Mesenchymal stem cell (in vitro differentiated cells and primary cell): ENCODE results near the gene SNAP47.
A peak's percentile ranks its signal among the peaks of the same experiment; 100 is the strongest.

Source experiments
- DNase-seq: peaks from one replicate; pipeline ENCODE4 v3.0.0-alpha.2; 2013
- H2AFZ ChIP-seq: one replicate; pipeline ENCODE4 v1.6.1; 2013; ENCODE audit warnings: low read depth, mild to moderate bottlenecking, control low read depth, inconsistent platforms, low read length, moderate library complexity
- H2AK5ac ChIP-seq: 2 replicates; pipeline ENCODE4 v1.6.1; 2013; ENCODE audit warnings: low read length, moderate library complexity, mild to moderate bottlenecking, inconsistent platforms; ENCODE audit not compliant: severe bottlenecking
- H2BK120ac ChIP-seq: one replicate; pipeline ENCODE4 v1.6.1; 2013; ENCODE audit warnings: low read depth, mild to moderate bottlenecking, inconsistent platforms, low read length, moderate library complexity
- H2BK12ac ChIP-seq, 2 experiments: one replicate each; pipeline ENCODE4 v1.6.1; 2013; ENCODE audit warnings: inconsistent platforms in 2 of 2, low read length in 2 of 2, mild to moderate bottlenecking in 2 of 2, moderate library complexity in 2 of 2, control low read depth in 1 of 2
- H2BK15ac ChIP-seq: one replicate; pipeline ENCODE4 v1.6.1; 2013; ENCODE audit warnings: mild to moderate bottlenecking, low read depth, inconsistent platforms; ENCODE audit not compliant: poor library complexity, severe bottlenecking
- H2BK5ac ChIP-seq: 2 replicates; pipeline ENCODE4 v1.6.1; 2013; ENCODE audit warnings: low read depth, mild to moderate bottlenecking, low read length, control low read depth, inconsistent platforms; ENCODE audit not compliant: poor library complexity, severe bottlenecking
- H3K14ac ChIP-seq, 2 experiments: one replicate each; pipeline ENCODE4 v1.6.1; 2013; ENCODE audit warnings: inconsistent platforms in 2 of 2, low read length in 2 of 2, control low read depth in 1 of 2, mild to moderate bottlenecking in 1 of 2, moderate library complexity in 1 of 2
- H3K18ac ChIP-seq, 2 experiments: one replicate each; pipeline ENCODE4 v1.6.1; 2013; ENCODE audit warnings: inconsistent platforms in 2 of 2, low read length in 2 of 2, control low read depth in 1 of 2, low read depth in 1 of 2, mild to moderate bottlenecking in 1 of 2
- H3K23ac ChIP-seq, 2 experiments: one replicate each; pipeline ENCODE4 v1.6.1; 2013; ENCODE audit warnings: inconsistent platforms in 2 of 2, low read length in 2 of 2, mild to moderate bottlenecking in 2 of 2, moderate library complexity in 2 of 2, control low read depth in 1 of 2
- H3K27ac ChIP-seq: 2 replicates; pipeline ENCODE4 v1.5.1; 2013; ENCODE audit warnings: mild to moderate bottlenecking, moderate library complexity, low read length, control low read depth, inconsistent platforms; ENCODE audit not compliant: poor library complexity, severe bottlenecking
- H3K27me3 ChIP-seq, 2 experiments: 2 replicates each; pipeline versions ENCODE4 v1.6.1 to v1.7.0; 2013; ENCODE audit warnings: low read length in 2 of 2, mild to moderate bottlenecking in 2 of 2, moderate library complexity in 2 of 2, control low read depth in 1 of 2, inconsistent platforms in 1 of 2; ENCODE audit not compliant: control insufficient read depth in 1 of 2, insufficient read depth in 1 of 2
- H3K36me3 ChIP-seq, 2 experiments: 2 replicates each; pipeline versions ENCODE4 v1.6.1 to v1.7.0; 2013; ENCODE audit warnings: low read length in 2 of 2, control low read depth in 1 of 2, inconsistent platforms in 1 of 2, low read depth in 1 of 2, mild to moderate bottlenecking in 1 of 2; ENCODE audit not compliant: insufficient read depth in 2 of 2, control insufficient read depth in 1 of 2
- H3K4ac ChIP-seq, 2 experiments: one replicate each; pipeline ENCODE4 v1.6.1; 2013; ENCODE audit warnings: inconsistent platforms in 2 of 2, low read length in 2 of 2, mild to moderate bottlenecking in 2 of 2, moderate library complexity in 2 of 2, control low read depth in 1 of 2, low read depth in 1 of 2
- H3K4me1 ChIP-seq: 2 replicates; pipeline ENCODE4 v1.6.1; 2013; ENCODE audit warnings: low read depth, low read length, control low read depth; ENCODE audit not compliant: control insufficient read depth, insufficient read depth
- H3K4me2 ChIP-seq: 2 replicates; pipeline ENCODE4 v1.6.1; 2013; ENCODE audit warnings: low read length, mild to moderate bottlenecking, inconsistent platforms; ENCODE audit not compliant: poor library complexity, severe bottlenecking
- H3K4me3 ChIP-seq, 2 experiments: 2 replicates each; pipeline versions ENCODE4 v1.5.1 to v1.7.0; 2013; ENCODE audit warnings: low read length in 2 of 2, mild to moderate bottlenecking in 2 of 2, control low read depth in 1 of 2, low read depth in 1 of 2; ENCODE audit not compliant: insufficient read depth in 1 of 2
- H3K79me1 ChIP-seq: replicated peaks from 2 replicates; pipeline ENCODE4 v1.6.1; 2013; ENCODE audit warnings: mild to moderate bottlenecking, control low read depth, low read length, inconsistent platforms; ENCODE audit not compliant: poor library complexity, severe bottlenecking
- H3K9ac ChIP-seq: 2 replicates; pipeline ENCODE4 v1.7.0; 2013; ENCODE audit warnings: mild to moderate bottlenecking, low read length, moderate library complexity
- H3K9me3 ChIP-seq: 2 replicates; pipeline ENCODE4 v1.7.0; 2013; ENCODE audit warnings: mild to moderate bottlenecking, low read length; ENCODE audit not compliant: control insufficient read depth
- H4K8ac ChIP-seq: one replicate; pipeline ENCODE4 v1.6.1; 2013; ENCODE audit warnings: inconsistent platforms, mild to moderate bottlenecking, low read length, moderate library complexity
- H4K91ac ChIP-seq: one replicate; pipeline ENCODE4 v1.6.1; 2013; ENCODE audit warnings: mild to moderate bottlenecking, low read length, inconsistent platforms
- WGBS: methylation state at CpG from one replicate; pipeline ENCODE4 v1.1.7; 2013; ENCODE audit warnings: mixed read lengths; 5-methylcytosine and 5-hydroxymethylcytosine counted together

SNAP47 gene

DNA sequence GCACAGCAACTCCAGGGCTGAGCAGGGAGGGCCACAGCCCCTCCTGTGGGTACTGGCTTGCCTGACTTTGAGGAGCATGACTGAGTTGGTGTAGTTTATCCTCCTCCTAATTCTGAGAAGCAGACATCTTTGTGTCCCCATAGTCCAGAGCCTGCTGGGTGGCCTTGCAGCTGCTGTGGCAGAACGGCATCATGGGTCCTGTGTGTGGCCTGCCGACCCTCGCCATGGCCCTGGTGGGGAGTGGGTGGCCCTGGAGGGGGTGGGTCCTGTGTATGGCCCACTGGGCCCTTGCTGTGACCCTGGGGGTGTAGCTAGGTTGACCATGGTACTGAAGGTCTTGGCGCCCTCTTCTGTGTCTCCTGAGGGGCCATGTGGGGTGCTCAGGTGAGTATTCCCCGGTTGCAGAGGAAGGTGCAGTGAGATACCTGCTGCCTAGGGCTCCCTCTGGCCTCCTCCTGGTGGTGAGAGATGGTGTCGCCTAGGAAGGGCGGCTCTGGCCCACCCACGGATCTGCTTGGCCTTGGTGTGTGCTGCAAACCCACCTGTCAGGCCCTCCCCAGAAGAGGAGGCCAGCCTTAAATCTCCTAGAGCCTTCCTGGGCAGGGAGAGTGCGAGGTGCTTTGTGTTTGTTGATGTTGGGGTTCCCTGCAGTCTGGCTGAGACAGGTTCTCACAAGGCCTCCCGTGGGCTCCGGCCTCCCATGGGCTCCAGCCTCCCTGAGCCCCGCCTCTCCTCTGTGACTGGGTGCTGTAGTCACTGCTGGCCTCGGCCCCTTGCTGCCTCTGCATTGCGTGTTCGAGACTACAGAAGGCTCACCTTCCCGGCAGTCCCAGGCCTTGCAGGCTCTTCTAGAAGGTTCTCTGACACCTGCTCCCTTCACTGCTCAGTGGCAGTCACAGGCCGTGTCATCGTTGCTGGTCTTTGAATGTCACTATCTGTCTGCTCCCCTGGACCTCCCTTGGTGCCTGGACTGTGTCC lies 7.8 kb downstream of the SNAP47 start:
- Histone ChIP-seq H2BK15ac (no peak overlapping the region), H3K23ac (no peak overlapping the region), H3K18ac (no peak overlapping the region), H3K9me3 (no peaks in the 10 kb centered on the region), H3K27ac (no peak overlapping the region), H3K4ac (no peak overlapping the region), H3K36me3 (peaks cover 13 to 51% of the 10 kb centered on the region in 2 experiments), H3K27me3 (no peaks in the 10 kb centered on the region), H4K91ac (no peak overlapping the region), H3K4me3 (no peak overlapping the region), H3K4me2 (no peak overlapping the region), H2BK5ac (no peak overlapping the region), H3K4me1 (peaks cover 13% of the 10 kb centered on the region), H2AK5ac (no peak overlapping the region), H3K9ac (no peak overlapping the region), H2BK12ac (no peak overlapping the region), H2AFZ (no peak overlapping the region), H3K79me1 (peaks cover 65% of the 10 kb centered on the region), H4K8ac (peak overlapping the region; percentile 27), H2BK120ac (no peak overlapping the region), H3K14ac (no peak overlapping the region)
- 95% methylated on average over 18 of the region's 18 CpGs for WGBS
- DNase-seq: no peak

DNA sequence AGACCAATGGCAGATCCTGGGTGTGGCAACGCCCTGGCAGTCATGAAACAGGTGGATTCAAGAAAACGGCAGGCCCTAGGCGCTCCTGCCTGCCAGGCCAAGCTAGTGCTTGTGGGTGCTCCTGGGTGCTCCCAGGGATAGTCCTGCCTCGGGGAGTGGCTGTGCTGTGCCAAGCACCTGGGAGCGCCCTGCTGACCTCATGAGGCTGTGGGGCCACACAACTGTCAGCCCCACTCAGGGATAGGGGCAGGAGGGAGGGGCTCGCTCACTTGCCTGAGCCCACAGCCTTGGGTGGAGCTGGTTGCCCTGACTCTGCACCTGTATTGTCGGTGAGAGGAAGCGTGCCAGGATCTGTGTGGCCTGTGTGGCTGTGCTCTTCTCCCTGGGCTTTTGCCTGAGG lies 9.4 kb downstream of the SNAP47 start:
- WGBS: 92% methylated on average over 8 of the region's 8 CpGs
- no peak overlapping the region for H3K23ac ChIP-seq
- H3K9ac ChIP-seq: no peak overlapping the region
- no peak for DNase-seq
- H3K27me3 ChIP-seq: no peaks in the 10 kb centered on the region
- no peak overlapping the region for H2BK15ac ChIP-seq
- H4K8ac ChIP-seq: no peak overlapping the region
- H3K36me3 ChIP-seq: peaks cover 18 to 55% of the 10 kb centered on the region in 2 experiments
- H2AK5ac ChIP-seq: no peak overlapping the region
- no peak overlapping the region for H2BK120ac ChIP-seq
- no peak overlapping the region for H3K4ac ChIP-seq
- H2AFZ ChIP-seq: no peak overlapping the region
- no peak overlapping the region for H3K27ac ChIP-seq
- H4K91ac ChIP-seq: no peak overlapping the region
- H2BK5ac ChIP-seq: no peak overlapping the region
- H3K14ac ChIP-seq: no peak overlapping the region
- H3K79me1 ChIP-seq: peaks cover 64% of the 10 kb centered on the region
- H3K18ac ChIP-seq: no peak overlapping the region
- H2BK12ac ChIP-seq: no peak overlapping the region
- H3K4me1 ChIP-seq: peaks cover 13% of the 10 kb centered on the region
- H3K4me3 ChIP-seq: no peak overlapping the region
- no peaks in the 10 kb centered on the region for H3K9me3 ChIP-seq
- H3K4me2 ChIP-seq: no peak overlapping the region

DNA sequence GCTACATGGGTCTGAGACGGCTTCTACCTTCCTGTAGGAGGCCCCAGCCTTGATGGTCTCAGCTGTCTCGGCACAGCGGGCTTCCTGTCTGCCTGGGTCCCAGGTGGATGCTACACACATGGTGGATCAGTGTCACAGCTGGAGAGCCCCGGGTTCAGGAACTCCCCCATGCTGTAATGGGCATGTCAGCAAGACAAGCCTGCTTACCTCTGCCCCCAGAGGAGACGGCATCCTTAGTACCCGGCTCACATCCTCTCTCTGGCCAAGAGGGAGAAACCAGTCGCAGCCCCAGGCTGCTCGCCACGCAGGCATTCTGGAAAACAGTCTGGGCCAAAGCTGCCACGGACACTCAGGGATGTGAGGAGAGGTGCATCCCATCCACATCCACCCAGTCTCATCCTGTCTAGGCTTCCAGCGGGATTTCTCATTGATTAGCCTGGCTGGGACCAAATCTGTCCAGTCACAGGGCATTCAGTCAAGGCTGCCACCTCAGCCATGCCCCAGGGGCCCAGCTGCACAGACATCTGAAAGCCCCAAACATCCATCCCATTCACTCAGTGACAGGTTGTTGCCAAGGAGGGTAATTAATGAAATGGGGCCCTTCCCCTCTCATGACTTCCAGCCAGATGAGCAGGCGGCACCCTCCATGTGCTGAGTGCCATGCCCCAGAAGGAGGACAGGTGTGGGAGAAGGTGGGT lies 10.5 kb downstream of the SNAP47 start:
- no peak overlapping the region for H2BK5ac ChIP-seq
- H3K27ac ChIP-seq: no peak overlapping the region
- H3K23ac ChIP-seq: no peak overlapping the region
- no peak overlapping the region for H3K4ac ChIP-seq
- no peak overlapping the region for H3K9ac ChIP-seq
- H4K91ac ChIP-seq: no peak overlapping the region
- no peaks in the 10 kb centered on the region for H3K9me3 ChIP-seq
- 98% methylated on average over 12 of the region's 12 CpGs for WGBS
- no peak overlapping the region for H3K4me2 ChIP-seq
- no peak overlapping the region for H2BK15ac ChIP-seq
- no peak overlapping the region for H2AK5ac ChIP-seq
- DNase-seq: no peak
- peaks cover 63% of the 10 kb centered on the region for H3K79me1 ChIP-seq
- H3K36me3 ChIP-seq: peaks cover 16 to 59% of the 10 kb centered on the region in 2 experiments
- no peaks in the 10 kb centered on the region for H3K27me3 ChIP-seq
- H3K4me1 ChIP-seq: peaks cover 8% of the 10 kb centered on the region
- H2AFZ ChIP-seq: no peak overlapping the region
- no peak overlapping the region for H3K14ac ChIP-seq
- no peak overlapping the region for H3K18ac ChIP-seq
- no peak overlapping the region for H4K8ac ChIP-seq
- H2BK120ac ChIP-seq: no peak overlapping the region
- H2BK12ac ChIP-seq: no peak overlapping the region
- no peak overlapping the region for H3K4me3 ChIP-seq

DNA sequence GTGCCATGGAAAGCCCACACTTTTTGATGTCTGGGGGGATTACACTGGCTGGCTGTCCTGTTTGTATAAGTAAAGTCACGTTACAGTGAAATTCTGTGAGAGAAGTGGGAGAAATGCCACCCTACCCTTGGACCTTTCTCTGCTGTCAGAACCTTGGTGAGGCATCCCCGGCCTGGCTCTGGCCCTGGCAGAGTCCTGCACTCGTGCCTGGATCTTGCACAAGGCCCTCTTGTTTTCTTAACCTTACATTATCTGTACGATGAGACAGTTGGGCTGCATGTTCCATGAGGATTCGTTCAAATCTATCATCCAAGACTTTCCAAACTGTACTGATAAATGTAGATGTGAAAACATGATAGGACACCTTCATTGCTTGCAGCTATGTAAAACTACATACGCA lies 11.4 kb downstream of the SNAP47 start:
- no peak overlapping the region for H3K4me3 ChIP-seq
- H4K91ac ChIP-seq: no peak overlapping the region
- H3K27me3 ChIP-seq: no peaks in the 10 kb centered on the region
- 88% methylated on average over 5 of the region's 6 CpGs for WGBS
- DNase-seq: no peak
- H2BK12ac ChIP-seq: no peak overlapping the region
- no peak overlapping the region for H3K4me2 ChIP-seq
- no peak overlapping the region for H2BK5ac ChIP-seq
- peaks cover 65% of the 10 kb centered on the region for H3K79me1 ChIP-seq
- H3K9ac ChIP-seq: no peak overlapping the region
- no peak overlapping the region for H2BK15ac ChIP-seq
- no peak overlapping the region for H2AK5ac ChIP-seq
- H3K27ac ChIP-seq: no peak overlapping the region
- H3K23ac ChIP-seq: no peak overlapping the region
- H3K4me1 ChIP-seq: peaks cover 4% of the 10 kb centered on the region
- no peaks in the 10 kb centered on the region for H3K9me3 ChIP-seq
- H3K36me3 ChIP-seq: peaks cover 23 to 67% of the 10 kb centered on the region in 2 experiments
- no peak overlapping the region for H2AFZ ChIP-seq
- no peak overlapping the region for H3K4ac ChIP-seq
- H3K18ac ChIP-seq: no peak overlapping the region
- H3K14ac ChIP-seq: no peak overlapping the region
- no peak overlapping the region for H4K8ac ChIP-seq
- H2BK120ac ChIP-seq: no peak overlapping the region
